ENCODE data around the gene TBRG4. TPM values are rescaled to one million over a fixed set of nuclear protein-coding genes. Genes with fewer than 3 reads are reported as not detected.

The TBRG4 gene
- total and polyA plus RNA-seq, 8 donors = 37.1 to 72.5 (median 45.7) TPM

- Histone ChIP-seq H3K27ac (no peak overlapping the region), H3K27me3 (peaks cover 0 to 17% of the 10 kb centered on the region in 2 donors), H3K4me1 (peaks cover 0 to 11% of the 10 kb centered on the region in 2 donors), H3K36me3 (no peaks in the 10 kb centered on the region), H3K4me3 (no peak overlapping the region), H3K9me3 (no peaks in the 10 kb centered on the region)
- ATAC-seq (no peak), DNase-seq (no peak)
- no peak for TF ChIP-seq CTCF (IDR thresholded peaks at IDR 0.05)
- intact Hi-C loops (cut with DNase I) = no loop called here
Measured at GRCh38 chr7:45084336-45084735, 27.2 kb downstream of the TBRG4 start.

DNA sequence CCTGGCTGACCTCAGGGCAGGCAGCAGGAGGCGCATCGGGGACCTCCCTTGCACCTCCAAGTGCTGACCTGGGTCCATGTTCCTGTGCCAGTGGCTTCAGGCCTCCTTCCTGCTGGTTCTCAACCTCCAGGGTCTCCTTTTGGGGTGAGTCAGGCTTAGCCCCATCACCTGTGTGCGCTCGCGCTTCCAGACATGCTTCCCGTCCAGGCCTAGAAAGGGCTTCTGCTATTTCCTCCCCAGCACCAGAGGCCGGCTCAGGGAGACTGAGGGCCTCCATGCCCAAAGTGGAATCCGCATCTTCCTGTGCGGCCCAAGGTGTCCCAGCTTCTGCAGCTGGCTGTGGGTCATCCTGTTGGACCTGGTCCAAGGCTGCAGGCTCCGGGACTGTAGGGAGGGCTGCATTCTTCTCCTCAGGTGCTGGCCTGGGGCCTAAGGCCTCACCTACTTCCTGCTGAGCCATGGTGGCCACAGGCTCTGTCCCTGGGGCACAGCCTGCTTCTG is 28.6 kb downstream of the TBRG4 start:
- Histone ChIP-seq H3K9me3 (no peaks in the 10 kb centered on the region), H3K36me3 (peaks cover 0 to under 1% of the 10 kb centered on the region in 2 donors), H3K27ac (no peak overlapping the region), H3K27me3 (peaks cover 0 to 3% of the 10 kb centered on the region in 2 donors), H3K4me1 (no peaks in the 10 kb centered on the region), H3K4me3 (no peak overlapping the region)
- TF ChIP-seq CTCF (IDR thresholded peaks at IDR 0.05) = no peak
- intact Hi-C loops (cut with DNase I) = no loop called here
- DNase-seq = peak in 1 of 4 donors; percentile 28
- no peak for ATAC-seq

- ATAC-seq (no peak), DNase-seq (peak in 1 of 4 donors; percentile 30)
- Histone ChIP-seq H3K4me1 (no peaks in the 10 kb centered on the region), H3K27ac (no peak overlapping the region), H3K27me3 (no peaks in the 10 kb centered on the region), H3K36me3 (peaks cover 0 to 7% of the 10 kb centered on the region in 2 donors), H3K4me3 (no peak overlapping the region), H3K9me3 (no peaks in the 10 kb centered on the region)
- TF ChIP-seq CTCF (IDR thresholded peaks at IDR 0.05) = no peak
- intact Hi-C loops (cut with DNase I) = no loop called here
Measured at GRCh38 chr7:45082031-45082830, 29.3 kb downstream of the TBRG4 start.

DNA sequence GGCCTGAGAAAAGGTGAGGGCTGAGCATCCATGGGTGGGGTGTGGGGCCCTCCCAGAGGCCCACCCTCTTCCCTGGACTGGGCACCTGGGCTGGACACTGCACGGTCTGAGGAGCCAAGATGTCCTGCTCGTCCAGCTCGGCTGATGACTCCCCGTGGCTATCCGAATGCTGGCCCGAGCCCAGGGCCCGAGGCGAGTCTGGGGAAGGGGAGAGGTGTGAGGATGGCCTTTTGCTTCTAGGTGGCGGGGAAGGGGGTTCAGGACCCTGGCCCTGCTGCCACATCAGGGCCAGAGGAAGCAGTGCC is 29.9 kb downstream of the TBRG4 start:
- Histone ChIP-seq H3K36me3 (peaks cover 0 to 13% of the 10 kb centered on the region in 2 donors), H3K4me1 (no peaks in the 10 kb centered on the region), H3K27ac (no peak overlapping the region), H3K27me3 (no peaks in the 10 kb centered on the region), H3K9me3 (no peaks in the 10 kb centered on the region), H3K4me3 (no peak overlapping the region)
- intact Hi-C loops (cut with DNase I) = no loop called here
- no peak for TF ChIP-seq CTCF (IDR thresholded peaks at IDR 0.05)
- ATAC-seq = no peak
- peak in 1 of 4 donors; percentile 19 for DNase-seq

- ATAC-seq = no peak
- intact Hi-C loops (cut with DNase I) = no loop called here
- TF ChIP-seq CTCF (IDR thresholded peaks at IDR 0.05) = no peak
- H3K27me3 ChIP-seq = no peaks in the 10 kb centered on the region
- H3K4me3 ChIP-seq = no peak overlapping the region
- H3K36me3 ChIP-seq = peaks cover 0 to 18% of the 10 kb centered on the region in 2 donors
- H3K27ac ChIP-seq = no peak overlapping the region
- no peak for DNase-seq
- H3K4me1 ChIP-seq = no peaks in the 10 kb centered on the region
- no peaks in the 10 kb centered on the region for H3K9me3 ChIP-seq
Measured at GRCh38 chr7:45080958-45081669, 30.4 kb downstream of the TBRG4 start.
